ENCODE measurements around the gene ANO9.

The ANO9 gene

DNA sequence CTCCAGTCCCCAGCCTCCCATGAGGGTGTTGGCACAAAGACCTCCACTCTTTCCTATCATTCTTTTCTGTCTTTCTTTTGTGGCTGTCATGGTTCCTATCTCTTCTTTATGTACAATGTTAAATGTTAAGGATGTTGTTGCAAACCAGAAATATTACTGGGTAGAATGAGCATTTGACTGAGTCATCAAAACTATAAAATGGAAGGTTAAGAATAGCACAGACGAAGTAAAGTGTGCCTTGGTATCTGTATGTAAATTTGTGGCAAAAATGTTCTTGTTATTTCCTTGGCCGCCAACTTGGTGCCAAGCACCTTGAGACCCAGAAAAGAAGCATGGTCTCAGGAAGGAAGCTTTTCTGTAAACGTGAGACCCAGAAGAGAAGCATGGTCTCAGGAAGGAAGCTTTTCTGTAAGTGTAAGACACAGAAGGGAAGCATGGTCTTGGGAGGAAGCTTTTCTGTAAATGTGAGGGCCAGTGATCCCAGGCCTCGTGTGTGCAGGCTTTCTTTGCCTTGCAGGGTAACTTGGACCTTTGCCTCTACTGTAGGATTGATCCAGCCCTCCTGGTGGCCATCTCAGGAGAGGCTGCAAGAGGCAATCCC, 54.5 kb downstream of the ANO9 start:
- DNase-seq (ENCODE audit: extremely low read depth, low read depth): no peak
- TF ChIP-seq CTCF (IDR thresholded peaks at IDR 0.05; ENCODE audit: low read depth, low read length, missing control alignments): no peak

GRCh38 chr11:386483-386882, 55.3 kb downstream of the ANO9 start:
- no peak for TF ChIP-seq CTCF (IDR thresholded peaks at IDR 0.05; ENCODE audit: low read depth, low read length, missing control alignments)
- H3K4me3 ChIP-seq (replicated peaks; ENCODE audit: low read depth, low read length): no peak overlapping the region
- no peak for DNase-seq (ENCODE audit: extremely low read depth, low read depth)

More for the DNA sequence above, 54.5 kb downstream of the ANO9 start:
- no peak overlapping the region for H3K4me3 ChIP-seq (replicated peaks; ENCODE audit: low read depth, low read length)

- TF ChIP-seq CTCF (IDR thresholded peaks at IDR 0.05; ENCODE audit: low read depth, low read length, missing control alignments): no peak
- no peak overlapping the region for H3K4me3 ChIP-seq (replicated peaks; ENCODE audit: low read depth, low read length)
- DNase-seq (ENCODE audit: extremely low read depth, low read depth): no peak
Measured at GRCh38 chr11:385594-386351, 56.0 kb downstream of the ANO9 start.

- no peak for TF ChIP-seq CTCF (IDR thresholded peaks at IDR 0.05; ENCODE audit: low read depth, low read length, missing control alignments)
- H3K4me3 ChIP-seq (replicated peaks; ENCODE audit: low read depth, low read length): no peak overlapping the region
- DNase-seq (ENCODE audit: extremely low read depth, low read depth): no peak
Measured at GRCh38 chr11:384511-384910, 57.3 kb downstream of the ANO9 start.

GRCh38 chr11:383431-383830, 58.4 kb downstream of the ANO9 start:
- DNase-seq (ENCODE audit: extremely low read depth, low read depth): no peak
- no peak overlapping the region for H3K4me3 ChIP-seq (replicated peaks; ENCODE audit: low read depth, low read length)
- TF ChIP-seq CTCF (IDR thresholded peaks at IDR 0.05; ENCODE audit: low read depth, low read length, missing control alignments): no peak

GRCh38 chr11:382081-382629, 59.7 kb downstream of the ANO9 start:
- DNase-seq (ENCODE audit: extremely low read depth, low read depth): no peak
- TF ChIP-seq CTCF (IDR thresholded peaks at IDR 0.05; ENCODE audit: low read depth, low read length, missing control alignments): no peak
- H3K4me3 ChIP-seq (replicated peaks; ENCODE audit: low read depth, low read length): no peak overlapping the region

All from HFF-Myc (cell line).